GM23248 (cell line): ENCODE measurements around the gene SCN3A.

Experiments
- EZH2 ChIP-seq: fragments of 200-600 bp; sonication (generic); IDR thresholded peaks from 2 replicates; pipeline ENCODE4 v1.6.1; 2018; ENCODE audit warnings: antibody characterized with exemption, mild to moderate bottlenecking; ENCODE audit not compliant: insufficient read depth, poor library complexity, severe bottlenecking
- EZH2phosphoT487 ChIP-seq: fragments of 200-600 bp; sonication (generic); IDR thresholded peaks from 2 replicates; pipeline ENCODE4 v1.6.1; 2018; ENCODE audit warnings: antibody characterized with exemption, moderate library complexity, mild to moderate bottlenecking, low read depth; ENCODE audit not compliant: insufficient read depth

- TF ChIP-seq EZH2 = no peak
- no peak for TF ChIP-seq EZH2phosphoT487
Measured at GRCh38 chr2:165248238-165248637, 44.4 kb upstream of the SCN3A start.
